Activated T-helper 2 cell treated with anti-CD3 and anti-CD28 coated beads, Interferon-gamma antibody, Interleukin-2, Interleukin-4, amounts not matched to agents 10 μg/mL and 5 μg/mL and 100 μg/mL, durations not matched to agents 14 hours and 24 hours and 36 hours (primary cell): ENCODE data around the gene USP21. TPM values are rescaled to one million over a fixed set of nuclear protein-coding genes. Genes with fewer than 3 reads are reported as not detected.

ENCODE experiments used
- DNase-seq: peaks from one replicate; pipeline ENCODE4 v3.0.0; 2021; ENCODE audit warnings: low spot score
- H3K27ac Mint-ChIP-seq: one replicate; pipeline ENCODE4 v1.8.0; 2021; ENCODE audit warnings: mixed read lengths
- H3K27me3 Mint-ChIP-seq: one replicate; pipeline ENCODE4 v1.8.0; 2021; ENCODE audit warnings: low read depth, mixed read lengths
- H3K36me3 Mint-ChIP-seq: one replicate; pipeline ENCODE4 v1.8.0; 2021; ENCODE audit warnings: low read depth, mixed read lengths
- H3K4me1 Mint-ChIP-seq: one replicate; pipeline ENCODE4 v1.8.0; 2021; ENCODE audit warnings: low read depth, mixed read lengths
- H3K4me3 Mint-ChIP-seq: one replicate; pipeline ENCODE4 v1.8.0; 2021; ENCODE audit warnings: low read depth, mild to moderate bottlenecking, moderate library complexity, mixed read lengths
- H3K9me3 Mint-ChIP-seq: one replicate; pipeline ENCODE4 v1.8.0; 2021; ENCODE audit warnings: mixed read lengths
- intact Hi-C: fragments of 100-400 bp; cut with micrococcal nuclease; formaldehyde crosslinking; loops from one replicate; pipeline ENCODE4 v1.15.1; 2023
- total RNA-seq: library from RNA; stranded (reverse); gene quantifications from 2 replicates; pipeline ENCODE4 v1.2.3, GENCODE V29; 2022

The USP21 gene
- total RNA-seq, 1 donor from 2014 or later = 33.0 TPM

GRCh38 chr1:161191971-161192370 lies 32.7 kb downstream of the USP21 start:
- intact Hi-C loops = loop anchor here (5.0 kb wide), 1 partner anchor 190 kb away; no protein-coding TSS in a partner anchor
- no peak overlapping the region for H3K27ac Mint-ChIP-seq
- H3K4me3 Mint-ChIP-seq = no peak overlapping the region
- no peak for DNase-seq
- peaks cover 20% of the 10 kb centered on the region for H3K4me1 Mint-ChIP-seq
- no peaks in the 10 kb centered on the region for H3K9me3 Mint-ChIP-seq
- no peaks in the 10 kb centered on the region for H3K36me3 Mint-ChIP-seq
- H3K27me3 Mint-ChIP-seq = no peaks in the 10 kb centered on the region

- H3K27ac Mint-ChIP-seq = peak overlapping the region; percentile 74
- intact Hi-C loops = loop anchor here (5.0 kb wide), 1 partner anchor 190 kb away; no protein-coding TSS in a partner anchor
These were observed 33.5 kb downstream of the USP21 start for GRCh38 chr1:161192476-161193465.

DNA sequence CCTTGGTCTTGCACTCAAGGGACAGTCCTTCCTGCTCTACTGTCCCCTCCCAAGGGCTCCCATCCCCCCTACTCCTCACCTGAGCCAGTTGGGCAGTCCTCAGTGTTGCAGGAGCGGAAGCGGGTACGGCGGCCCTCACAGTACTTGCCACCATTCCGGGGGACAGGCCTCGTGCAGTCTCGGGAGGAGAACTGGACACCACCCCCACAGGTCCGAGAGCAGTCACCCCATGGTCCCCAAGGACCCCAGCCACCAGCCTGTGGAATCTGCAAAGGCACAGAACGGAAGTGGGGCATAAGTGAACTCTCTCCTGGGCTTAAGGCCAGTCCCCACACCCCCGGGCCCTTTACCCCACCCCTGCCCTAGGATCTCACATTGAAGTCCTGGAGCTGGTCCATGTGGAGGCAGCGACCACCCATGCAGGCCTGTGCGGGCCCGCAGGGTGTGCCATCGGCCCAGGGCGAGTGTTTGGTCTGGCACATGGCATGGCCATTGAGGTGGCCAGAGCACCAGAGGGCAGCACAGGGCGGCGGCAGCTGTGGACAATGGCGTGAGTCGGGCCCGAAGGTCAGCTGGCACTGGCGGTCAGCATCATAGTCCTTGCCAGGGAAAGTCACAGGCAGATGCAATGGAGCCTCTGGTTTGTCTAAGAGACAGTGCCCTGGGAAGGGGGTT lies 34.4 kb downstream of the USP21 start:
- Mint-ChIP-seq H3K9me3 (no peaks in the 10 kb centered on the region), H3K27me3 (no peaks in the 10 kb centered on the region), H3K27ac (no peak overlapping the region), H3K4me3 (no peak overlapping the region), H3K36me3 (no peaks in the 10 kb centered on the region), H3K4me1 (peaks cover 15% of the 10 kb centered on the region)
- intact Hi-C loops = loop anchor here (5.0 kb wide), 1 partner anchor 189 kb away; no protein-coding TSS in a partner anchor
- DNase-seq = no peak

More at GRCh38 chr1:161192476-161193465, 33.5 kb downstream of the USP21 start:
- Mint-ChIP-seq H3K27me3 (no peaks in the 10 kb centered on the region), H3K36me3 (no peaks in the 10 kb centered on the region), H3K4me3 (no peak overlapping the region), H3K4me1 (peaks cover 17% of the 10 kb centered on the region), H3K9me3 (no peaks in the 10 kb centered on the region)
- DNase-seq = peak; percentile 63

DNA sequence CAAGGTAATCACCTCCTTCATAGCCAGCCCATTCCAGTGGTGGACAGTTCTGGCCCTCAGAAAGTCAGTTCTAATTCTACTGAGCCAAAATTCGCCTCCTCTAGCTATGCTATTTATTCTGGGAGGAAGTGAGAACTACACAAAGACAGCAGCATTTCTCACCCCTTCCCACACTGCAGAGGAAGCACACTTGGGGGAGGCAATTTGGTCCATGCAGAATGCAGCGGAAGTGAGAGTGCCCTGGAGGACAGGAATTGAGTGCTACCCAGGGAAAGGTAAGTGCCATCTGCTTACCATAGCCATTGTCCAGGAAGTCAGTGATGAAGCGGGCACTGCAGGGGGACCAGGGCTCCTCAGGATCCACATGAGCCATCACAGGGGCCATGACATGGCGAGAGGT lies 35.9 kb downstream of the USP21 start:
- no peak overlapping the region for H3K27ac Mint-ChIP-seq
- peaks cover 19% of the 10 kb centered on the region for H3K4me1 Mint-ChIP-seq
- H3K4me3 Mint-ChIP-seq = no peak overlapping the region
- no peaks in the 10 kb centered on the region for H3K36me3 Mint-ChIP-seq
- no peaks in the 10 kb centered on the region for H3K27me3 Mint-ChIP-seq
- no peaks in the 10 kb centered on the region for H3K9me3 Mint-ChIP-seq
- no peak for DNase-seq
- intact Hi-C loops = no loop called here

GRCh38 chr1:161196111-161196510 lies 36.8 kb downstream of the USP21 start:
- H3K4me1 Mint-ChIP-seq = peaks cover 24% of the 10 kb centered on the region

GRCh38 chr1:161196521-161197451 lies 37.5 kb downstream of the USP21 start:
- no peaks in the 10 kb centered on the region for H3K36me3 Mint-ChIP-seq
- intact Hi-C loops = no loop called here
- no peak overlapping the region for H3K27ac Mint-ChIP-seq
- no peaks in the 10 kb centered on the region for H3K9me3 Mint-ChIP-seq
- no peaks in the 10 kb centered on the region for H3K27me3 Mint-ChIP-seq
- no peak overlapping the region for H3K4me3 Mint-ChIP-seq
- DNase-seq = no peak
- peaks cover 29% of the 10 kb centered on the region for H3K4me1 Mint-ChIP-seq

More at GRCh38 chr1:161196111-161196510, 36.8 kb downstream of the USP21 start:
- no peak for DNase-seq
- Mint-ChIP-seq H3K27ac (no peak overlapping the region), H3K36me3 (no peaks in the 10 kb centered on the region), H3K4me3 (no peak overlapping the region), H3K27me3 (no peaks in the 10 kb centered on the region), H3K9me3 (no peaks in the 10 kb centered on the region)
- intact Hi-C loops = no loop called here

DNA sequence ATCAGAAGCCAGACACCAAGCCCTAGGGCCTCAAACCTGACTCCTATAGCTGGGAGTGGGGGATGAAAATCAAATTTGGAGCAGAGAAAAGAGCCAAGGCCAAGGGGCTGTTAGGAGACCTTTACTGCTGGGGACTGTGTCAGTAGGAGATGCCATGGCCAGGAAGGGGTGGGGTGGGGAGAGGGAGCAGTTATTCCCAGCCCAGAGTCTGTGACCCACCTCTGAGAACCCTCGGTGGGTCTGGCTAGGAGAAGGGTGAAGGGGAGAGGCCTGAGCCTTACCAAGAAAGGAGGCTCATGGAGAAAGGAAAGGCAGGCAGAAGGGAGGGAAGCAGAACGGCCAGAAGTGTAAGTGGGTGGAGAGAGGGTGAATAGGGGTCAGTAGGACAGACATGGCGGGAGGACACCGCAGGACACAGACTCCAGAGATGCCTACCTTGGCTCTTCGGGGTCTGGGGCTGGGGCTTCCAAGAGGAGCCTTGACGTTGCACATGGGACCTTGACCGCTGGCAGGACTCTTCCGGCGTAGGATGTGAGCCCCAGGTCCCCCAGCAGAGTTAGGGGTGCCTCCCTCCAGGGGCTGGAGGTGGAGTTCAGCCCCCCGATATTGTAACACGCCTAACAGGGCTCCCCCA lies 38.4 kb downstream of the USP21 start:
- no peaks in the 10 kb centered on the region for H3K9me3 Mint-ChIP-seq
- H3K4me3 Mint-ChIP-seq = no peak overlapping the region
- H3K36me3 Mint-ChIP-seq = peaks cover 4% of the 10 kb centered on the region
- intact Hi-C loops = no loop called here
- no peak overlapping the region for H3K27ac Mint-ChIP-seq
- no peaks in the 10 kb centered on the region for H3K27me3 Mint-ChIP-seq
- peaks cover 26% of the 10 kb centered on the region for H3K4me1 Mint-ChIP-seq
- no peak for DNase-seq

GRCh38 chr1:161198194-161198896 lies 39.0 kb downstream of the USP21 start:
- Mint-ChIP-seq H3K27me3 (no peaks in the 10 kb centered on the region), H3K9me3 (no peaks in the 10 kb centered on the region), H3K4me3 (no peak overlapping the region), H3K27ac (no peak overlapping the region), H3K36me3 (peaks cover 8% of the 10 kb centered on the region), H3K4me1 (peaks cover 24% of the 10 kb centered on the region)
- no peak for DNase-seq
- intact Hi-C loops = no loop called here

DNA sequence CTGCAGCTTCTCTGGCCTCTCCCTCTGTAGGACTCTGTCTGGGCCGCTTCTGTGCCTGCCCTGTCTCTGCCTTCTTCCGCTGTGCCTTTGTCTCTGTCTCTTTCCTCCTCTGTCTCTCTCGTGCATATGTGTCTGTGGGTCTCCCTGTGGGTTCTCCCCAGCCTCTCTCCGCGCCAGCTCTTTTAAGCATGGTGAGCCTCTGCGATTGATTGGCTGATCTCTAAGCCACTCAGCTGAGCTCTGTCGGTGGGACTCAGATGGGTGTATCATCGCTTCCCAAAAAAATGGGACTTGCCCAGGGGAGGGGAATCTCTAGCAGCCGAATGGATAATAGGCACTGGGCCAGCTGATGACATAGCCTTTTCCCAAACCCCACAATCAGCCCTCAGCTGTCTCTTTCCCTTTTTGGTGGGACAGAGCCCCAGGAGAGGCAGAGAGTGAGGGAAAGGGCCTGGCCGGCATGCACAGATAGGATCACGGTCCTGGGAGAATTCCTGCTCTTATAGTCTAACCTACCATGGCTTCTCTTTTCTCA lies 39.7 kb downstream of the USP21 start, which contains the start of gene ADAMTS4:
TSS of gene ADAMTS4 (minus strand) at position 158 of the 535 bp plus-strand sequence. CDS start 427 bp downstream, outside the sequence.
- Mint-ChIP-seq H3K9me3 (no peaks in the 10 kb centered on the region), H3K4me1 (peaks cover 30% of the 10 kb centered on the region), H3K36me3 (peaks cover 14% of the 10 kb centered on the region)

DNA sequence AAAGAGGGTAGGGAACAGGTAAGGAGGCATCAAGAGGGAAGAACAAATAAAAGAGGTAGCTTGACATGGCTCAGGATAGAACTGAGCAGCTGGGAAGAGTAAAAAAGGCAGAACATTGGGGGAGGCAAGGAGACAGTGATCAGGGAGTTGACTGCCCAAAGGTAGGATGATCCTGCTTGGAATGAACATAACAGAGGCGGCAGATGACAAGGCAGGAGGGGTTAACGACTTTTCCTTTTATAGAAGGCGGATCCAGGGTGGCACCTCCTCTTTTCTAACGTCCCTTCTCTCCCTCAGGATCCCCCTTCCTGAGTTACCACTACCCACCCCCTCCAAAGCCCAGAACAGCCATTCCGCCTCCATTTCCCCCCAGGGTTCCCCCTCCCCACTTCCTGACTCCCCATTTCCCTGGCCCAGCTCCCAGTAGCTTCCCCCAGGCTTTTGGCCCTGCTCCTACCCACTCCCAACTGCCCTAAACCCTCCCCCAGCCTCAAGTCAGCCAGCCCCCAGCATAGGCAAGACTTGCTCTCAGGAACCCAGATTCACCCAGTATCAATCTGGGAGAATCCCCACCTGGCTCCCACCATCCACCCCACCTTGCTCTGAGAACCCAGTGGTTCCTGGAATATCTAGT lies 40.3 kb downstream of the USP21 start:
- H3K4me1 Mint-ChIP-seq = peaks cover 35% of the 10 kb centered on the region
- intact Hi-C loops = loop anchor here (5.0 kb wide), 2 partner anchors 32 to 108 kb away; partner anchors contain the start of genes MPZ and PPOX
- no peaks in the 10 kb centered on the region for H3K9me3 Mint-ChIP-seq
- H3K4me3 Mint-ChIP-seq = no peak overlapping the region
- no peak overlapping the region for H3K27ac Mint-ChIP-seq
- no peak for DNase-seq
- H3K36me3 Mint-ChIP-seq = peaks cover 21% of the 10 kb centered on the region
- no peaks in the 10 kb centered on the region for H3K27me3 Mint-ChIP-seq

More for the DNA sequence above, 39.7 kb downstream of the USP21 start, which contains the start of gene ADAMTS4:
- H3K27ac Mint-ChIP-seq = peak within 1 kb of the TSS; percentile 43
- no peaks in the 10 kb centered on the region for H3K27me3 Mint-ChIP-seq
- intact Hi-C loops = no loop called here
- no peak within 1 kb of the TSS for H3K4me3 Mint-ChIP-seq
- DNase-seq = no peak
